Right lobe of liver (tissue), 6 donors: ENCODE data around the gene NADSYN1. TPM values are rescaled to one million over a fixed set of nuclear protein-coding genes. Genes with fewer than 3 reads are reported as not detected.

Source experiments
- ATAC-seq, 4 donors: fragments of 200-7000 bp; cut with Tn5 transposase; one replicate each; pipeline ENCODE4 v1.9.1; 2020; ENCODE audit warnings: mild to moderate bottlenecking in 4 of 4, moderate library complexity in 4 of 4
- DNase-seq, 3 donors: peaks; one replicate each; pipeline ENCODE4 v3.0.0-alpha.2; 2020
- H3K27ac ChIP-seq, 3 donors: fragments of 200-600 bp; one replicate each; pipeline ENCODE4 v1.8.0; 2022
- H3K27me3 ChIP-seq, 2 donors: fragments of 200-600 bp; one replicate each; pipeline ENCODE4 v1.8.0; 2022
- H3K36me3 ChIP-seq, 4 donors: fragments of 200-600 bp; sonication (generic) in 1 of 4; one replicate each; pipeline versions ENCODE4 v1.5.1 to v1.8.0; 2017 to 2022; ENCODE audit warnings: control low read depth in 1 of 4
- H3K4me1 ChIP-seq, 4 donors: fragments of 200-600 bp; sonication (generic) in 1 of 4; one replicate each; pipeline versions ENCODE4 v1.5.1 to v1.8.0; 2017 to 2022; ENCODE audit warnings: control low read depth in 1 of 4
- H3K4me3 ChIP-seq, 3 donors: fragments of 200-600 bp; one replicate each; pipeline ENCODE4 v1.8.0; 2022
- H3K9me3 ChIP-seq, 4 donors: fragments of 200-600 bp; sonication (generic) in 1 of 4; one replicate each; pipeline versions ENCODE4 v1.5.1 to v1.8.0; 2017 to 2022; ENCODE audit warnings: control low read depth in 1 of 4
- POLR2A ChIP-seq: fragments of 450-650 bp; IDR thresholded peaks from one replicate; pipeline ENCODE4 v1.6.1; 2017; ENCODE audit warnings: antibody characterized with exemption, mild to moderate bottlenecking
- WGBS: methylation state at CpG from one replicate; pipeline ENCODE4 v1.1.6; 2018; ENCODE audit warnings: low coverage, low lambda C conversion rate; ENCODE audit not compliant: insufficient coverage; ENCODE audit errors: missing lambda C conversion rate; 5-methylcytosine and 5-hydroxymethylcytosine counted together
- intact Hi-C, 2 donors: fragments of 100-400 bp; cut with DNase I; formaldehyde crosslinking; loops; one replicate each; pipeline versions ENCODE4 v1.11.2 to v1.14.1; 2022
- total RNA-seq, 6 experiments: library from RNA; depleted of rRNA in 2 of 6; stranded (reverse); fragments of >200 nt in 2 of 6; fragmentation: NEBNext Ultra II Directional in 3 of 6; extraction: Animal tissue kit (Norgen Biotek cat#: 25700) in 3 of 6; gene quantifications; one replicate each; pipeline versions ENCODE4 v1.1.0 to v1.2.4, GENCODE V29; 2016 to 2023
- TF ChIP-seq, protein P1 (sequence below), 4 donors: fragments of 200-600 bp in 3 of 4; fragments of 450-650 bp in 1 of 4; IDR thresholded peaks; one replicate each; pipeline versions ENCODE4 v1.5.1 to v1.8.0; 2016 to 2022; ENCODE audit warnings: antibody characterized with exemption in 4 of 4, mild to moderate bottlenecking in 2 of 4
- donor health status: DM: no; HTN: yes; CAD: no.
- donor health status: DM: no; HTN: no; CAD: no.
- donor health status: DM: no; HTN: no; CAD: no.
- donor health status: DM: no; HTN: yes; CAD: no.
- donor health status: DM: no; HTN: yes; CAD: no.

Gene NADSYN1
- total RNA-seq, 6 experiments from 2014 or later = 26.4 to 54.7 (median 35.4) TPM

DNA sequence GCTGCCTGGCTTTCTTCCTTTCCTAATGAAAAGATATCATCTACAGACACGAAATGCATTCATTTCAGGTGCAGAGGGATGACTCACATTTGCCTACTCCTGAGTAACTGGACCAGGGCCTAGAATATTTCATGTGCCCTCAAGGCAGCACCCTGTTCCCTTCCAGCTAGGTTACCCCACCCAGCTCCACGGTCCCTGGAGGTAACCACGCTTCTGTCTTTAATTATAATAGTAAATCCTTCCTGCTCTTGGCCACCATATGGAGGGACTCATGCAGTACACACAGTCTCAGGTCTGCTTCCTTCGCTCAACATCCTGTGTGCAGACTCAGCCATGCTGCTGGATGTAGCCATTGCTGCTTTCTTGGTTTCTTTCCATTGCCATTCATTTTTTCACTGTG is 27.1 kb upstream of the NADSYN1 start:
- peaks cover 0 to 8% (median 4%) of the 10 kb centered on the region in 4 donors for H3K4me1 ChIP-seq
- TF ChIP-seq, protein P1, sequence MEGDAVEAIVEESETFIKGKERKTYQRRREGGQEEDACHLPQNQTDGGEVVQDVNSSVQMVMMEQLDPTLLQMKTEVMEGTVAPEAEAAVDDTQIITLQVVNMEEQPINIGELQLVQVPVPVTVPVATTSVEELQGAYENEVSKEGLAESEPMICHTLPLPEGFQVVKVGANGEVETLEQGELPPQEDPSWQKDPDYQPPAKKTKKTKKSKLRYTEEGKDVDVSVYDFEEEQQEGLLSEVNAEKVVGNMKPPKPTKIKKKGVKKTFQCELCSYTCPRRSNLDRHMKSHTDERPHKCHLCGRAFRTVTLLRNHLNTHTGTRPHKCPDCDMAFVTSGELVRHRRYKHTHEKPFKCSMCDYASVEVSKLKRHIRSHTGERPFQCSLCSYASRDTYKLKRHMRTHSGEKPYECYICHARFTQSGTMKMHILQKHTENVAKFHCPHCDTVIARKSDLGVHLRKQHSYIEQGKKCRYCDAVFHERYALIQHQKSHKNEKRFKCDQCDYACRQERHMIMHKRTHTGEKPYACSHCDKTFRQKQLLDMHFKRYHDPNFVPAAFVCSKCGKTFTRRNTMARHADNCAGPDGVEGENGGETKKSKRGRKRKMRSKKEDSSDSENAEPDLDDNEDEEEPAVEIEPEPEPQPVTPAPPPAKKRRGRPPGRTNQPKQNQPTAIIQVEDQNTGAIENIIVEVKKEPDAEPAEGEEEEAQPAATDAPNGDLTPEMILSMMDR (IDR thresholded peaks at IDR 0.05) = no peak
- no peak for TF ChIP-seq POLR2A
- no peaks in the 10 kb centered on the region for H3K36me3 ChIP-seq
- H3K4me3 ChIP-seq = no peak overlapping the region
- H3K27ac ChIP-seq = no peak overlapping the region
- H3K9me3 ChIP-seq = no peaks in the 10 kb centered on the region
- no peak for DNase-seq
- no peak for ATAC-seq
- intact Hi-C loops = no loop called here
- WGBS = 65% methylated on average over 3 of the region's 4 CpGs
- no peaks in the 10 kb centered on the region for H3K27me3 ChIP-seq

DNA sequence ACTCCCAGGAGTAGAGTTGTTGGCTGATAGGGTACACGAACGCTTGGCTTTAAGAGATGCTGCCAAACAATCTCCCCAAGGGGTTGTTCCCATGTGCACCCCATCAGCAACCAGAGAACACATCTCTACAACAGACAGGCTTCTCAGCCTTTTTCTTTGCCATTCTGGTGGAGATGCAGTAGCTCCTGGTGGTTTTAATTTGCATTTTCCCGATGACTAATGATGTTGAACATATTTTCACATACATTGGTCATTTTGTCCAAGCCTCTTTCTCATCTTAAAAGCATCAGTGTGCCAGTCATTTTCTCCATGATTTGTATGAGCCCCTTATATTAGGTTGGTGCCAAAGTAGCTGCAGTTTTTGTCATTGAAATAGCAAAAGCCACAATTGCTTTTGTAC is 26.6 kb upstream of the NADSYN1 start:
- no peak for DNase-seq
- no peaks in the 10 kb centered on the region for H3K36me3 ChIP-seq
- peaks cover 0 to 7% (median 4%) of the 10 kb centered on the region in 4 donors for H3K4me1 ChIP-seq
- no peak overlapping the region for H3K27ac ChIP-seq
- H3K27me3 ChIP-seq = no peaks in the 10 kb centered on the region
- WGBS = 85% methylated on average over 3 of the region's 3 CpGs
- no peak overlapping the region for H3K4me3 ChIP-seq
- TF ChIP-seq POLR2A = no peak
- TF ChIP-seq, protein P1 (IDR thresholded peaks at IDR 0.05) = no peak
- intact Hi-C loops = no loop called here
- no peaks in the 10 kb centered on the region for H3K9me3 ChIP-seq
- ATAC-seq = no peak

DNA sequence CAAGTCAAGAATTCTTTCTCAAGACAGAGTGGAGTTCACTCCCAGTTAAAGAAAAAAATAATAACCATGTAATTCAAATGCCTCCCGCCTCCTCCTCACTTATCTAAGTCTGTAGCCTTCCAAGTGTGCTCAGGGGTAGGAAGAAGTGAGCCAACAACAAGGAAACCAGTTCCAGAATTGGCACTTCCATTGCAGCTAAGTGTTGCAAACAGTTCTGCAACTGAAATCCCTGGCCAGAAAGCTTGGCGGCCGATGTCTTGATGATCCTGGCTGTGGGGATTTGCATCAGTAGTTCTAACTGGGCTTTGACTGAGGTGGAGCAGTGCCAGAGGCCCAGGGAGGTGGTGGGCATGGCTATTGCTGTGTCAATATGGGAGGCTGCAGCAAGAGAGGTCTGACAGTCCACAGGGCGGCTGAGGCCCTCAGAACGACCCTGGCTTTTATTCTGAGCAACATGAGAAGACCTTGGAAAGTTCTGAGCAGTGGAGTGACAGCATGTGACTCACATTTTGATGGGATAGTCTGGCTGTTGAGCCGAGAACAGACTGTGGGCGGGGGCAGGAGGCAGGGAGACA is 24.1 kb upstream of the NADSYN1 start:
- peak; percentile 61 to 92 (median 81) for DNase-seq
- H3K36me3 ChIP-seq = no peaks in the 10 kb centered on the region
- TF ChIP-seq, protein P1 (IDR thresholded peaks at IDR 0.05) = no peak
- no peak for TF ChIP-seq POLR2A
- H3K4me1 ChIP-seq = peaks cover 0 to 29% (median 15%) of the 10 kb centered on the region in 4 donors
- no peak overlapping the region for H3K4me3 ChIP-seq
- no peaks in the 10 kb centered on the region for H3K9me3 ChIP-seq
- H3K27me3 ChIP-seq = no peaks in the 10 kb centered on the region
- 64% methylated on average over 7 of the region's 7 CpGs for WGBS
- peak overlapping the region in 1 of 3 donors; percentile 13 for H3K27ac ChIP-seq
- peak in 3 of 4 donors; percentile 16 to 39 (median 20) for ATAC-seq
- intact Hi-C loops = no loop called here

GRCh38 chr11:71429701-71430100 is 23.3 kb upstream of the NADSYN1 start:
- no peak for ATAC-seq
- Histone ChIP-seq H3K9me3 (no peaks in the 10 kb centered on the region), H3K27me3 (no peaks in the 10 kb centered on the region), H3K27ac (no peak overlapping the region), H3K4me3 (no peak overlapping the region), H3K4me1 (peaks cover 0 to 36% (median 19%) of the 10 kb centered on the region in 4 donors), H3K36me3 (peaks cover 0 to under 1% (median 0%) of the 10 kb centered on the region in 4 donors)
- WGBS = 91% methylated on average over 3 of the region's 6 CpGs
- no peak for TF ChIP-seq POLR2A
- TF ChIP-seq, protein P1 (IDR thresholded peaks at IDR 0.05) = no peak
- DNase-seq = no peak
- intact Hi-C loops = no loop called here
